ENCODE measurements around the gene ORAI2. TPM values are rescaled to one million over a fixed set of nuclear protein-coding genes. Genes with fewer than 3 reads are reported as not detected.

The ORAI2 gene
- total RNA-seq, 1 donor from 2014 or later: 29.7 TPM

Small RNA genes lying within 50 kb of the gene (microRNA-seq; reads per million reads assigned to microRNA genes)
- gene MIR4467 (ENCODE audit: borderline number of aligned reads) (not detected), gene MIR5090 (ENCODE audit: borderline number of aligned reads) (not detected), gene MIR548O (ENCODE audit: borderline number of aligned reads) (not detected)

Other genes starting within 250 kb of the ORAI2 start
- 17.0 TPM for gene SH2B2, start 146.7 kb upstream of the ORAI2 start, total RNA-seq
- gene SPDYE6, start 77.1 kb upstream of the ORAI2 start, total RNA-seq: not detected
- gene PRKRIP1, start 37.2 kb upstream of the ORAI2 start, total RNA-seq: 20.3 TPM
- gene ALKBH4, start 31.3 kb downstream of the ORAI2 start, total RNA-seq: 10.6 TPM
- gene LRWD1, start 31.4 kb downstream of the ORAI2 start, total RNA-seq: 19.2 TPM
- gene POLR2J, start 45.3 kb downstream of the ORAI2 start, total RNA-seq: 37.9 TPM
- gene RASA4B, start 84.2 kb downstream of the ORAI2 start, total RNA-seq: 22.6 TPM
- gene UPK3BL2, start 110.1 kb downstream of the ORAI2 start, total RNA-seq: 26.9 TPM
- gene SPDYE2, start 117.7 kb downstream of the ORAI2 start, total RNA-seq: not detected
- gene POLR2J3, start 139.0 kb downstream of the ORAI2 start, total RNA-seq: 58.1 TPM
- gene RASA4, start 183.2 kb downstream of the ORAI2 start, total RNA-seq: 47.1 TPM
- 35.5 TPM for gene UPK3BL1, start 209.2 kb downstream of the ORAI2 start, total RNA-seq
- not detected for gene SPDYE2B, start 216.7 kb downstream of the ORAI2 start, total RNA-seq
- gene POLR2J2, start 238.1 kb downstream of the ORAI2 start, total RNA-seq: 14.8 TPM

Measured in lower lobe of right lung (tissue), 1 donor.